GM19328 (cell line): ENCODE measurements around the gene THSD8.
A peak's percentile ranks its signal among the peaks of the same experiment; 100 is the strongest.

Experiments
- ATAC-seq: cut with Tn5 transposase; IDR thresholded peaks from one replicate; pipeline ENCODE4 v1.9.1; 2021; ENCODE audit warnings: mild to moderate bottlenecking, moderate library complexity; ENCODE audit not compliant: unreplicated experiment

THSD8 gene

GRCh38 chr19:12779162-12779993, 22.5 kb upstream of the THSD8 start:
- ATAC-seq = no peak

DNA sequence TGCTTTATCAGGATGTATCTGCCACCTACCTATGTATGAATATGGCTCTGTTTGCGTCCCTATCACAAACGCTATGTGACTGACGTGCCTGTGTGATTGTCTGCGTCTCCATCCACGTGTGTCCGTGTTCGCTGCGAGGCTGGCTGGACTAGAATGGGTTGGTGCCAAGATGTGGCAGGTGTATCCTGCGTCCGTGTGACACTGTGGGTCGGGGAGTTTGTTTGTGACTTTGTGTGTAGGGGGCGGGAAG, 19.8 kb upstream of the THSD8 start:
- no peak for ATAC-seq

DNA sequence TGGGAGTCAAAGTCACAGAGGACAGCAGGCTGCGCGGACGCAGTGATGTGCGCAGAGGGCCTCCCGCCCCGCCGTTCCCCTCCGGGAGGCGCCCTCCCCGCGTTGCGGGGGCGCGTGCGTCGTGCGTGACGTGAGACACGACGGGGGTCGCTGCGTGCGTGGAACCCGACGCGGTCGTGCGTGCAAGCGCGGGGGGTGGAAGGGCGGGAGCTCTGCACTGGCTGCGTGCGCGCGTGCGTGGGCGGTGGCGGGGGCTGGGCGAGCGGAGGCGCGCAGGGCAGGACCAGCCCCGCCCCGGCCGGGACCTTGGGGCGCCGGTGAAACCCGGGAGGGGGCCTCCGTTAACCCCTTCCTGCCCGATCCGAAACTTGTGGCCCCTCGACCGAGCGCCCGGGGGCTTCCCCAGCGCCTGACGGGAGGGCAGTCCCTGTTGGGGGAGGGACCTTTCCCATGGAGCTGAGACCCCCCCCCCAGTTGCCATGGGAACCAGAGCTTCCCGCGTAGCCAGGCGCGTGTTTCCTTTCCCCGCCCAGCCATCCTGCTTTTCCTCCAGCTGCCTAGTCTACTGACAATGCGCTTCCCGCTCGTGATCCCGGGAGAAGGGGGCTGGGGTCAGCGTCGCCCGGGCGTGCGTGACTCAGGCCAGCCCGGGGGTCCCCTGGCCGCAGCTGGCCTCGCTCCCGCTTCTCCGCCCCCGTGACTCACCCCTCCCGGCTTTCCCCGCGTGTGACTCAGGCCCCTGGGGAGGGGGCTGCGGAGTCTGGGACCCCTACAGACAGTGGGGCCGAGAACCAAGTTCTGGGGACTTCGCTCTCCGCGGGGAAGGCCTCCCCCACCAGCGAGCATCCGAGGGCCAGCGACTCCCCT, 19.2 kb upstream of the THSD8 start:
- no peak for ATAC-seq

DNA sequence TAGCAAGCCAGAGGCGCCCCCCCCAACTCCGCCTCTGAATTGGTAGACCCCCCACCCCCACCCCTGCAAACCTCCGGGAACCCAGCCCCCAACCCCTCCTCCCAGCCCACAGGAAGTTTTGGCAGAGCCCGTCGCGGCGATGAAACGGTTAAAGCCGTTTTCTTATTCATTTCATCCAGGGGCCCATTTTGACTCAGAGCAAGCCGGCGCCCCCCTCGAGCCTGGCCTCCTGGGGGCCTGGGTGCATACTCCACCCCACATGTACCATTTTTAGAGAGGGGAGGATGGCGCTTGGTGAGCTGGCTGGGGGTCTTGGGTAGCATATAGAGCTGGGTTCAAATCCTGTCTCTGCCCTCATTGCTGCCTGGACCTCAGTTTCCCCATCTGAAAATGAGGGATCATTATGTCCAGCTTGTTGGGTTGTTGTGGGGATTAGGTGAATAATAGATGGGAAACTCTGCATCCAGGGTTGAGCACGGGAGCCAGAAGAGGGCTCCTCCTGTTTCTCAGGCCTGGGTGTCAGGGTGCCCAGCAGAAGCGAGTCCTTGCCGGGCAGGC, 18.5 kb upstream of the THSD8 start:
- no peak for ATAC-seq

GRCh38 chr19:12783849-12784393, 17.9 kb upstream of the THSD8 start:
- ATAC-seq = no peak

DNA sequence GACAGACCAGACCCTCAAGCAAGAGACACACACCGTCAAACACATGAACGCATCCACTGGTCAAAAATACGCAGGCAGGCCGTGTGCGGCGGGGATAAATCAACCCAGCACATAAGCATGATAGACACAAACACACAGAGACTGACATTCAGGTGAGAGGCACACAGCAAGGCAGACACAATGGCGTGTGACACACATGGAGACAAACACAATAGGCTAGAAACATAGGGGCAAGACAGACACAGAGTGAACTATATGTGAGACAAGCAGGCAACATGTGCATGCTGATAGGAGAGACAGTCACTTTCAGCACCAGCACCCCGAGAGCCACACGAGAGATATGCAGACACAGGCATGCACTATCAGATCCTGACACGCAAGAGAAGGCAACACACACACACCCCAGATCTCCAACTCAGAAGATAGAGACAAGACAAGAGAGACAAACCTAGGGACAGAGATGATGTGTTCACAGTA, 17.4 kb upstream of the THSD8 start:
- ATAC-seq = no peak

DNA sequence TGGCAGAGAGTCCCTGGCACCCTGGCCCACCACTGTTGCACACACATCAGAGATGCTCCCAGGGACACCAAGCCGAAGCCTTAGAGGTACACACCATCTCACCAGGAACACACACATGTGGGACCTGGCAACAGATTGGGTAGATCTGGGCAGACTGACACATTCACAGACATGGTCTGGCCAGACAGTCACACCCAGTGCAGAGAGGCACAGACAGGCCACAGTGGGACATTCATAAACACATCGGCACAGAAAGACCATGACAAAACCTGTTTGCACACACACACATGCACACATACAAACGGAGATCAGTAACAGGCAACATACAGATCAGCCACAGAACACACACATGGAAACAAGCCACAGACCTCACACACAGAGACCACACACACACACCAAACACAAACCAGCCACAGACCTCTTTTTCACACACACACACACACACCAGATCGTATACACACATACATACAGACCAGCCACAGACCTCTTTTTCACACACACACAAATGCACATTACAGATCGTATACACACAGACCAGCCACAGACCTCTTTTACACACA, 16.9 kb upstream of the THSD8 start:
- no peak for ATAC-seq

DNA sequence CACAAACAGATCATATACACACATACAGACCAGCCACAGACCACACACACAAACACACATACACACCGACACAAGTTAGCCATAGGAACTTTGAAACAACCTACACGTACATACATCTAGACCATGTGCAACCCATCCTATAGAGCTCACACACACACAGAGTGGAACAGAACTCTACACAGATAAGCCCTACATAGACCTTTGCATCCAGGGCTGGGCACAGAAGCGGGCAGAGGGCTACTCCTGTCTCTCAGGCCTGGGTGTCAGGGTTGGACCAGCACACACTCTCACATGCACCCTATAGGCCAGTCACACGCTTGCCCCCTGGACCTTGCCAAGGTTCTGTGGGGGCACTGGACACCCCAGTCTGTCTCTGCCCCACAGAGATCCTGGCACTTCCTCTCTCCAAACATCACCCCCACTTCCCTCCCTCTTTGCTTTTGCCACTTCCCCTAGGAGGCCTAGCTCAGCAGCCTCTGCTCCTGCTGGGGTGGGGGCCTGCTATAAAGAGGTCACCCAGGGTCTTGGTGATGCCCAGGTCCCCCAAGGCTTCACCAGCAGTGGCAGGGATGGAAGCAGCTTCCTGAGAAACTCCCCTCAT, 16.3 kb upstream of the THSD8 start:
- ATAC-seq = no peak

DNA sequence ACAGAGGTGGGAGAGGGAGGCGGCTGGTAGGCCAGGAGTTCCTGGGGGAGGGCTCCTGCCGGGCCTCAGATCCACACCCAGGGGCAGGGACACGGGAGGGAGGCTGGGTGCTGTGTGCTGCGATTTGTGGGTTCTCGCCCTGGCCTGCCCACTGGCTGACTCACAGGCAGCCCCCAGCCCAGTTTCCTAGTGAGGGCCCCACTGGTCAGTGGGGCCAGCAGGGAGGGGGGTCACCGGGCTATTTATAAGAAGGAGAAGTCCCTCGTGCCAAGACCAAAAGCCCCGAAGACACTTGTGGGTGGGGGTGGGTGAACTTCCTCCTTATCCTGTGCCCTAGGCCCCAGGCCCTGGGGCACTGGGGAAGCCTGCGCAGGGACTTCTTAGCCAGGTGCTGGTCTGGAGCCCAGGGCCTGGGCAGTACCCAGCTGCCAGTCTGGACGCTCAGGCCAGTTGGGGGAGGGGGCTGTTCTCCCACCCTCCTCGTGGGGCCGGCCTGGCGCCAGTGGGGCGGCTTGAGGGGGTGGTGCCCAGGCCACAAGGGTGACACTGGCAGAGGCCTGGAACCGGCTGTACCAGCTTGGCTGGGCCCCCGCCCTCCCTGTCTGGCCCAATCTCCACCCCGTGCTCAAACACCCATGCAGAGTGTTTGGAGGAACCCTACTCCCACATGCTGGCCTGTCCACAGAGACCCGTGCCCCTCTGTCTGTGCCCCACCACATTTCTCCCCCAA, 15.6 kb upstream of the THSD8 start:
- no peak for ATAC-seq

DNA sequence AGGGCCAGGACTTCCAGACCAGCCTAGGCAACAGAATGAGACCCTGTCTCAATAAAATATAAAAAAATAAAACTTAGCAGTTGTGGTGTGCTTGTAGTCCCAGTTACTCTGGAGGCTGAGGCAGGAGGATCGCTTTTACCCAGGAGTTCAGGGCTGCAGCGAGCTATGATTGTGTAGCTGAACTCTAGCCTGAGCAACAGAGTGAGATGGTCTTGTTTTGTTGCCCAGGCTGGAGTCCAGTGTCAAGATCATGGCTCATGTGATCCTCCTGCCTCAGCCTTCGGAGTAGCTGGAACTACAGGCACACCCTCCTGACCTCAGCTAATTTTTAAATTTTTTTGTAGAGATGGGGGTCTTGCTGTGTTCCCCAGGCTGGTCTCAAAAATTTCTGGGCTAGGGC, 14.9 kb upstream of the THSD8 start:
- ATAC-seq = no peak

DNA sequence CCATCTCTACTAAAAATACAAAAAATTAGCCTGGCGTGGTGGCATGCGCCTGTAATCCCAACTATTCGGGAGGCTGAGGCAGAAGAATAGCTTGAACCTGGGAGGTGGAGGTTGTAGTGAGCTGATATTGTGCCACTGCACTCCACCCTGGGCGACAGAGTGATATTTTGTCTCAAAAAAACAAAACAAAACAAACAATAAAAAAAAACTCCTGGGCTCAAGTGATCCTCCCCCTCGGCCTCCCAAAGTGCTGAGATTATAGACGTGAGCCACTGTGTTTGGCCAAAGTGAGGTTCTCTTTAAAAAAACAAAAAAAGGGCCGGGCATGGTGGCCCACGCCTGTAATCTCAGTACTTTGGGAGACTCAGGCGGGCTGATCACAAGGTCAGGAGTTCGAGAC, 14.4 kb upstream of the THSD8 start:
- no peak for ATAC-seq

- ATAC-seq = no peak
Observed at GRCh38 chr19:12788042-12788681, 13.7 kb upstream of the THSD8 start.

GRCh38 chr19:12788682-12789097, 13.2 kb upstream of the THSD8 start:
- no peak for ATAC-seq

- ATAC-seq = peak; percentile 0
Observed at GRCh38 chr19:12789098-12789903, 12.6 kb upstream of the THSD8 start.

DNA sequence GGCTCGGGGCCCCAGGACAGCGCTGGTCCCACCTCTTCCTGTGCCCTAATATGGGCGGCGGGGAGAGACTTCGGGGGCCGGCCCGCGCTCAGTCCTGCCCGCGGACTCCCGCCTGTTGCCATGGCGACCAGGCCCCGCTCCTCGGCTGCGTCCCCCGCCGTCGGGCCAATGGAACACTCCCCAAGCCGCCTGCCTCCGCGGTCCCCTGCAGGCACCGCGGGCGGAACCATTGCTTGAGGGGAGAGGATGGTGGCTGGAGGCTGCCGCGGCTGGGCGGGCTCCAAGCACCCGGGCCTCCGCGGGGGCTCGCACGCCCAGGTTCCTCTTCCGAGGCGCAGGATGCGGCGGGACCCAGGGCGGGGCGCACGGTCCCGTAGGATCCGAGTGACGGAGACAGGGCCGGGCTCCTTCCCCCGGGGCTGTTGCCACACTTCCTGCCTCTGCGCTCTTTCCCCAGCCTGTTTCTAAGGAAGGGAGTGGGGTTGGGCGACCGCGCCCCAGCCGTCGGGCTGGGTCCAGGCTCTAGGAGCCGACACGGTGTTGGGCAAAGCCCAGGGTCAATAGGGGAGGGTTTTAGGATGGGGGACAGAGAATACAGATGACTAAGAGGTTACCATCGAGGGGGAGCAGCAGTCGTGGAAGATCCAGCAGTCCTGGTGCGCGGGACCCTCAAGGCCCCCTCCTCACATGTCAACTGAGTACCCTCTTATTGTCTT, 11.8 kb upstream of the THSD8 start:
- peak; percentile 42 for ATAC-seq

- no peak for ATAC-seq
Observed at GRCh38 chr19:12790628-12791344, 11.1 kb upstream of the THSD8 start.

GRCh38 chr19:12791345-12792050, 10.4 kb upstream of the THSD8 start, which contains the start of gene JUNB:
Gene JUNB, plus strand, starts transcription at chr19:12791486. Its CDS starts 286 bp downstream, at chr19:12791772.
- ATAC-seq = peak; percentile 32
